Measurements from ENCODE around the gene IL6ST.
"Not testable (repeated sequence)": the region's sequence is repeated elsewhere in the genome, so short reads cannot be mapped to it uniquely, and the experiment has no call there.

IL6ST gene

GRCh38 chr5:55966284-55966683 is 28.5 kb downstream of the IL6ST start:
- DNase-seq (ENCODE audit: low read depth), result no peak

DNA sequence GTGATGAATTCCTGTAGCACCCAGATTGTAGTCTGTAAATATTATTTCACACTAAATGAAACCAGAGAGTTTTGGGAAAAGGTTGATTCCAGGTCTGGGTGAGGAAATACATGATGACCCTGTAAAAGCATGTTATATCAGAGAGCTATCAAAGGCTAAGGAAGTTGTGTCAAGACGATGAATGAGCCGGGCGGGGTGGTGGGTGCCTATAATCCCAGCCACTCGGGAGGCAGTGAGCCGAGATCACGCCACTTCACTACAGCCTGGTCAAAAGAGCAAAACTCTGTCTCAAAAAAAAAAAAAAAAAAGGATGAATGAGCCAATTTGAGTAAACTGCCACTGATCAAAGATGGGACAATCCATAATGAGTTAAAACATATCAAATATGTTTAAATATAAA is 29.2 kb downstream of the IL6ST start:
- DNase-seq (ENCODE audit: low read depth), result no peak

GRCh38 chr5:55960779-55961178 is 34.0 kb downstream of the IL6ST start:
- DNase-seq (ENCODE audit: low read depth), result no peak

GRCh38 chr5:55959208-55959607 is 35.6 kb downstream of the IL6ST start:
- no peak for DNase-seq (ENCODE audit: low read depth)

DNA sequence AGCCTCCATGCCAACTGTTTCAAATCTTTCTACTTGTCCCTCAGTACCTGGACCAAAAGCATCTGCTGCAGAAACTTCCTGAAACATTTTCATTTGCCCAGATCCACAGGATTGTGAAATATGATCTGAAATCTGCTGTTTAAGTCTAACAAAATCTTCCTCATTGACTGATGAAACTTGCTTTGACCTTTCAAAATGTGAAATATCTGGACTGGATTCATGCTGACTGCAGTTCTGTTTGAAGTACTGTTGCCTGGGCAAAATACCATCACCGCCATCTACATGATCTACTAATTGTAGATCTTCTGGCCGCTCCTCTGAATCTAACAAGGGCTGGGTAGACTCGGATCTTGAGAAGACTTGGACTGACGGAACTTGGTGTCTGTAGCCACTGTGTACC is 53.6 kb downstream of the IL6ST start:
- DNase-seq (ENCODE audit: low read depth), result peak; percentile 29

DNA sequence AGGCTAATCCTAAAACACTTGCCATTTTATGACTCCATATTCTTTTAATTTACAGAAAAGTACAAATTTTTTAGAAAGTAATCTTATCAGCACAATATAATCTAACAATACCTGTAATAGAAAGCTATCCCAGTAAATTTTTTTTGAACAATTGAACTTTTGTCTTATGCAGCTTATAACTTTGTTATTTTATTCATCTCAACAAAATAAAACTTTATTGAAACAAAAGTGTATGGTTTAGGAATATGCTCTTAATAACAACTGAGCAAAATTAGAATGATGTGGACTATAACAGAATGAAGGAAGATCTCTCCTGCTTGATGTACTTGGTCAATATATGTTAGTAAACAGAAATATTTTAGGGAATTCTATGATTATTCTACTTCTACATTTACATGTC is 57.2 kb downstream of the IL6ST start:
- not testable (repeated sequence) for DNase-seq (ENCODE audit: low read depth)

DNA sequence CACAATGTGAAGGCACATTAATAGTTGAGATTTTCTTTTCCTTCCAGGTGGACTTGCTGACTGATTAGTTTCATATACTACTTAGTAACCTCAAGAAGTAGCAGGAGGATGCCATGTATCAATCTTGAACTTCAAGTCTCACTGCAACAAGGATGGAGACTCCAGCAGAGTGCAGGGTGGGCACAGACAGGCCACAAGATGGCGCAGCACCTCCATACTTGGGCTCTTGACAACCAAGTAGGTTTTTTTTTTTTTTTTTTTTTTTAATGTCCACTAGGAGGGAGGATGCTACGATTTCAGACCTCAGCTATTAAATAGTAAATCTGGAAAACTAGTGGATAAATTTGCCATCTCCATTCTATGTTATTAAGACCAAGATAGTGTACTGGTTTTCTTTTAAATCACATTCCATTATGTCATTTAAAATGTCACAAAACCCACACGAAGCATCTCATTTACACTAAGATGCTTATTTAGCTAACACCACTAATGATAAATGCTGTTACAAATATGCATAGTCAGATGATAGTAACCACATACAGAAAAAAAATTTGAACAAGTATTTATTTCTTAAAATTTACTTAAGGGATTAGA is 58.6 kb downstream of the IL6ST start:
- DNase-seq (ENCODE audit: low read depth), result peak; percentile 81

DNA sequence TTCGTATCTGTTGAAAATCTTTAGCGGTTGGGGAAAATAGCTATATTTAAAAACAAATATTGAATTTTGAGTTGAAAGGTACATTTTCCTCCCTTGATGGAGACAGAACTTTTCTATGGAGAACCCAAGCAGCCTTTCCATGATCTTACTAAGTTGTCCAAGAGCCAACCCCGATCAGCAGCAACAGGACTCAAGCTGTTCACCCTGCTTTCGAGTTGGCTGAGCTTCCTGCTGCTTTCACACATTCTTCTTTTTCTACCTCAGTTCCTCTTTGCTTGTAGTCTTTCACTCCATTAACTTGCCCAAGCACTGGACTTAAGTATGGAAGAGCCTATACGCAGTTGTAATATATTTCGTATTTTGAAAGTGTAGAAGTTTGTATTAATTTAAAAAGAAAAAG is 59.4 kb downstream of the IL6ST start:
- no peak for DNase-seq (ENCODE audit: low read depth)

DNA sequence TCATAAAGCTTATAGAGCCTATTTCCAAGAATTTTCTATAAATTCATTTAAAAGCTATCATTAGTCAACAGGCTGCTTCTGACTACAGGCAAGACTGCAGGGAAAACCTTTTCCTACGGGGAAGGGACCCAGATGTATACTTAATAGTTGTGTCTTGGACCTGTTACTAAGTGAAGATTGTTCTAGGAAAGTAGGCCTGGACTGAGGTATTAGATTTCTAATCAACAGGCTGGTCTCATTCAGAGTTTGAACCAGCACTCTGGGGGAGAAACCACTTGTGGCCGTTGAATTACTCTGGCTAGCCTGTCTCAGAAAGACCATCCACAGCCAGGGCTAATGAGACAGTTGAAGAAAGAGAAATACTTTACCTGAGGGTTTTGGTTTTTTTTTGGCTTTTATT is 60.0 kb downstream of the IL6ST start:
- DNase-seq (ENCODE audit: low read depth), result no peak

DNA sequence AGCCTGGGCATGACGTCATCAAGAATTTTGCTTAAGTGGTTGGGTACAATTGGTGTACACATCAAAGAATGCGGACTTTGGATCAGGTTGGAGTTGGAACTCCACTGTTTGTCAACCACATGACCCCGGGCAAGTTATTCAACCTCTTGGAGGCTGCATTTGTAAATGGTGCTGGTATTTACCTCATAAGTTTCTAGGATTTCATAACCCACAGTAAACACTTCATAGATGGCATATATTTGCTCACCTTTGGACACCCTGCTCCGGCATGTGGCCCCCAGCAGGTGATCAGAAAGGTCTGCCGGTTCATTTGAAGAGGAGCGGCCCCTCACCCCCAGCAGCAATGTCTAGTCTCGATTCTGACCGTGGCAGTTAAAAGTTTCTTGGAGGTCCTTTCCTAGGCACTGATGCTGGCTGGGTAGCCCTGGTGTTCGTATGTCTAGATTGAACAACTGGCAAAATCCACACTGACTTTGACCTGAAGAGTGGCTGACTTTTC is 60.6 kb downstream of the IL6ST start:
- peak; percentile 12 for DNase-seq (ENCODE audit: low read depth)

DNA sequence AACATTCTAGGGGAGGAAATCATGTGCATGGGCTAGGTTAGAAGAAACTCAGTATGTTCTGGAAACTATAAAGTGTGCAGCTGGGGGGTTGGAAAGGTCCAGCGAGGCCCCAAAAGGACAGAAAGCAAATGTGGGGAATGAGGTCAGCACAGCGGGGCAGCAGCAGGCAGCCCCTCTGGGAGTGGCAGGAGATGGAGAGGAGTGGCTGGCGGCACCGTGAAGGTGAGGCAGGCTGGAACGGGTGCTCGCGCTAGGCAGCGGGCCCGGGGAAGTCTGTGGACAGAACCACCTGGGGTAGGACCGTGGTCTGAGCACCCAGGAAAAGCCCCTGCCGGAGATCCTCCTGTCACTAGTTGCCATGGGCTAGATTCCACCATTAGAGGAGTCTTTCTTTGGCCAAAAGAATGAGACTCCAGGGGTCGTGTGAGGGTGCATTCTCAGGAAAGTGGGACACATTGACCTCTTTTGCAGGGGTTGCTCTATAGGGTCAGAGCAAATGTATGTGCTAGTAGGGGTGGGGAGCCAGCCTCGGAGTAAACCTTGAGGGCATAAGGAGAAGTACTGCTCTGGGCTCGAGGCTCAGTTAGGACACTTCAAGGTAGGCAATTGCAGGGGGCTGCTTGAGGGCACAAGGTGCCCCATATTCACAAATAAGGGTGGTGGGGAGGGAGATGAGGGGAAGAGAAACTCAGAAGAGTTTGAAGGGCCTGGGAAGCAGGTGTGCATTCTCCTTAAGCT is 61.2 kb downstream of the IL6ST start:
- no peak for DNase-seq (ENCODE audit: low read depth)

GRCh38 chr5:55932700-55933099 is 62.1 kb downstream of the IL6ST start:
- no peak for DNase-seq (ENCODE audit: low read depth)

- DNase-seq (ENCODE audit: low read depth), result no peak
These were observed 65.6 kb downstream of the IL6ST start for GRCh38 chr5:55929020-55929799.

- DNase-seq (ENCODE audit: low read depth), result no peak
These were observed 66.7 kb downstream of the IL6ST start for GRCh38 chr5:55927861-55928655.

DNA sequence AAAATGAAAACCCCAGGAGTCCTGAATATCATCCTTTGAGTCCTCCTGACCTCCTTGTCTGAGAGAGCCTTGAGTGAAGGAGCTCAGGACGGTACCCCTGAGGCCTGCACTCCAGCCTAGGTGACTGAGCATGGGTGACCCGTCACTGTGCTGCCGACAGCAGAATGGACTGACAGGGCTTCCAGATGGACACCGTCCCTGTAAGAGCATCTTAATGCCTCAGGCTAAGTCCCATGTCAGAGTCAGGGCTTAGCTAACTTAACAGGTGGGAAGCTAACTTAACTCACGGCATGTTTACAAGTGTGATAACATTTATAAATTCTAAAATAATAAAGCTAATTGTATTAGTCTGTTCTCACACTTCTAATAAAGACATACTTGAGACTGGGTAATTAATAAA is 68.3 kb downstream of the IL6ST start:
- DNase-seq (ENCODE audit: low read depth), result no peak

DNA sequence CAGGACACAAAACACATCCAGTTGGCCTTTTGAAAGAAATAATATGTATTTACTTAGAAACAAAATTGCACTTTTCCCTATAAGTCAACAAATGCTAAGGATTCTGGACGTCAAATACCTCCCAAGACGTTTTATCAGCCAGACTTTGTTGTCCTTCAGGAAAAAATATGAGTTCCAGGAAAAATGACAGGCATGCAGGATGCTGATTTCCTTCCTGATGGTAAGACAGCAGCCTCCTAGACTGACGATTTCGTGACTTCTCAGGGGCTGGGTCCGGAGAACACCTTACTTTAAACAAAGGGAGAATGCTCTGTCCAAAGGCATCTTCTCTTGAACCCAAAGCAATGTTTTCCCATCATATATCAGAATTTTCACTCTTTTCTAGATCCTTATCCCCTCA is 69.1 kb downstream of the IL6ST start:
- DNase-seq (ENCODE audit: low read depth), result no peak

- DNase-seq (ENCODE audit: low read depth), result no peak
These were observed 69.6 kb downstream of the IL6ST start for GRCh38 chr5:55925181-55925580.

GRCh38 chr5:55924744-55925143 is 70.0 kb downstream of the IL6ST start:
- DNase-seq (ENCODE audit: low read depth), result no peak

DNA sequence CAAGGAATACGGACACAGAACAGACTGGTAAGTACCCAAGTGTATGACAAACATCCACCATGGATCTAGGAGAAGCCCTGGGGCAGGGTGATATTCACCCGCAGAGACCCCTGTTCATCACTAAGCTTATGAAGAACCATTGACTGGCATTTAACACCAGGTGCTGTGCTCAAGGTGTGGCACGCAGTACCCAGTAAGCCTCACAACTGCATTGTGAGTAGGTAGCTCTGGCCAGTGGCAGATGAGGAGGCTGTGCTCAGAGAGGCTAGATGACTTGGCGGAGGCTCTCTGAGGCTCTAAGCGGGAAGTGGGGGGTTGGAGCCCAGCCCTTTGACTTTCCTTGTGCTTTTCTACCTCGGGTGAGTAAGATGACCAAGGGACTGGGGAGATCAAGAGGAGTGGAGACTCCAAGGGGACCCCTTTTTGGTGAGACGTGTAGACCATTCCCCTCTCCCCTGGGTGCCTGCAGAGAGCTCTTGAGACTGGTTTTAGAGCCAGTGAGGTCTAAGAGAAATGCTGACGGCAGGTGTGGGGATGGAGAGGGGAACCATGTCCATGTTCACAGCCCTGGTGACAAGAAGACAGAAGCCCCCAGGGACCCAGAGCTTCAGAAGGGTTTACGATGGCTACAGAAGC is 70.8 kb downstream of the IL6ST start:
- DNase-seq (ENCODE audit: low read depth), result no peak

DNA sequence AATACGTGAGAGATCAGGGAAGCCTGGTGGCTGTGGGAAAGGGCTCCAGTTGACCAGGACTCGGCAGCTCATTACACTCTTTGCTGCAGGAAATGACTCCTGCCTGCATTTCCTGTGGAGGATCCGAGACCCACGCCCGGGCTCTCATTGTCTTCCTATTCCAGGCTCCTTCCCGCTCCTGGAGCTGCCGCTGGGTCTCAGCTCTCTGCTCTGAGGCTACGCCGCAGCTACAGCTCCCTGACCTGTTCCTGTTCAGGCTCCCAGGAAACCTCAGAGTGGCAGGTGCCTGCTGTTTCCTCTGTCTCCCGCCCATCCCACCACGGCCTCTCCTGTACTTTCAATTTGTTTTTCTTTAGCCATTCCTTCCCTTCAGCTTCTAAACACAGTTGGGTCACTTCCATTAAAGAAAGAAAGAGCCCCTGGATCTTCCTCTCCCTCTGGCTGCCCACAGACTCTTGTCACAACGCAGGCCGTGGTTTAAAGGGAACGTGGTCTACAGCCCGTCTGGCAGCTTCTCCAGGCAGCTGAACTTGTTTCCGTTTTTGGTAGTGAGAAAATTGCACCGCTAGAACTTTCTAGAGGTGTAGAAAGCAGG is 71.5 kb downstream of the IL6ST start:
- no peak for DNase-seq (ENCODE audit: low read depth)

GRCh38 chr5:55921617-55922016 is 73.1 kb downstream of the IL6ST start:
- no peak for DNase-seq (ENCODE audit: low read depth)

Measured in fibroblast of gingiva (primary cell).